ENCODE measurements around the gene ARHGEF19. TPM values are rescaled to one million over a fixed set of nuclear protein-coding genes. Genes with fewer than 3 reads are reported as not detected.
A peak's percentile ranks its signal among the peaks of the same experiment; 100 is the strongest.

ARHGEF19 gene
- total and polyA plus RNA-seq, 2 of the 13 experiments (the other 11 are each of a cell fraction or from before 2014, with no cell fraction given) = 1.7 to 1.8 TPM

DNA sequence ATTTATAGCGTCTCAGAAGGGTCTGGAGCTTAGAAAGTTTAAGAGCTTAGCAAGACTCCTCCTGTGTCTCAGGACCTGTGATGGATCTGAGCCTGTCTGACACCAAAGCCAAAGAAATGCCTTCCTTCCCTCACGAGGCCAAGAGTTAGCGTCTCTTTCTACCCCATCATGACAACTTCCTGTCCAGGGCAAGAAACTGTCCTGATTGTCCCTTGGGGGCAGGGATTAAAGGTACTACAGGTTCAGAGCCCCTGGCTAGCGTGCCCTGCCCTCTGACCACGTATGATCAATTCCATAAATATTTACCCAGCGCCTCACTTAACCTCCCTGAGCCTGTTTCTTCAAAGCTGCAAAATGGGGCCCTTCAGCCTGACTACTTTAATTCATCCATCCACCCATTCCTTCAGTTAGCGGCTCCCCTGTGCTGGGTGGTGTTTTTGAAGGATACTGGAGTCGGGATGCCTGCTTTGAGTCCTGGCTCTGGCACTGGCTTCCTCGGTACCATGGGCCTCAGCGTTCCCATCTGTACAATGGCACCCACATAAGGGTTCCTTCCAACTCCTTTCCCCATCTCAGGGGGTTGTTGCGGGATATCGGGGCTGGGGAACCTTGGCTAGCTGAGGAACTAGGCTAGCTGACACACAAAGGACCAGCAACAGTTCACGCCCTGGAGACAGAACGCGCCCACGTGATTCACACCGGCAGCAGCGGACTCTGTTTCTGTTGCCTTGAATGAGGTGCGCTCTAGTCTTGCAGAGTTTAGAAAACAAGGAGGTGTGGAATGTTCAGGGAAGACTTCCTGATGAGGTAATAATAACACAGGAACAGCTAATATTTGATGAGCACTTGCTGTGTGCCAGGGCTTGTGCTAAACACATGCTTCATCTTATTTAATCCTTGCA lies 33.6 kb downstream of the ARHGEF19 start (continued):
- TF ChIP-seq, protein P1, sequence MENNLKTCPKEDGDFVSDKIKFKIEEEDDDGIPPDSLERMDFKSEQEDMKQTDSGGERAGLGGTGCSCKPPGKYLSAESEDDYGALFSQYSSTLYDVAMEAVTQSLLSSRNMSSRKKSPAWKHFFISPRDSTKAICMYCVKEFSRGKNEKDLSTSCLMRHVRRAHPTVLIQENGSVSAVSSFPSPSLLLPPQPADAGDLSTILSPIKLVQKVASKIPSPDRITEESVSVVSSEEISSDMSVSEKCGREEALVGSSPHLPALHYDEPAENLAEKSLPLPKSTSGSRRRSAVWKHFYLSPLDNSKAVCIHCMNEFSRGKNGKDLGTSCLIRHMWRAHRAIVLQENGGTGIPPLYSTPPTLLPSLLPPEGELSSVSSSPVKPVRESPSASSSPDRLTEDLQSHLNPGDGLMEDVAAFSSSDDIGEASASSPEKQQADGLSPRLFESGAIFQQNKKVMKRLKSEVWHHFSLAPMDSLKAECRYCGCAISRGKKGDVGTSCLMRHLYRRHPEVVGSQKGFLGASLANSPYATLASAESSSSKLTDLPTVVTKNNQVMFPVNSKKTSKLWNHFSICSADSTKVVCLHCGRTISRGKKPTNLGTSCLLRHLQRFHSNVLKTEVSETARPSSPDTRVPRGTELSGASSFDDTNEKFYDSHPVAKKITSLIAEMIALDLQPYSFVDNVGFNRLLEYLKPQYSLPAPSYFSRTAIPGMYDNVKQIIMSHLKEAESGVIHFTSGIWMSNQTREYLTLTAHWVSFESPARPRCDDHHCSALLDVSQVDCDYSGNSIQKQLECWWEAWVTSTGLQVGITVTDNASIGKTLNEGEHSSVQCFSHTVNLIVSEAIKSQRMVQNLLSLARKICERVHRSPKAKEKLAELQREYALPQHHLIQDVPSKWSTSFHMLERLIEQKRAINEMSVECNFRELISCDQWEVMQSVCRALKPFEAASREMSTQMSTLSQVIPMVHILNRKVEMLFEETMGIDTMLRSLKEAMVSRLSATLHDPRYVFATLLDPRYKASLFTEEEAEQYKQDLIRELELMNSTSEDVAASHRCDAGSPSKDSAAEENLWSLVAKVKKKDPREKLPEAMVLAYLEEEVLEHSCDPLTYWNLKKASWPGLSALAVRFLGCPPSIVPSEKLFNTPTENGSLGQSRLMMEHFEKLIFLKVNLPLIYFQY (CRISPR knock-in tag; IDR thresholded peaks at IDR 0.05; ENCODE audit: borderline replicate concordance) = no peak; the same call in 1 of the 2 replicates
- TF ChIP-seq FOXP1 (IDR thresholded peaks at IDR 0.05) = no peak
- TF ChIP-seq FOXP1 (CRISPR knock-in tag; IDR thresholded peaks at IDR 0.05) = peak; percentile 79
- TF ChIP-seq ZNF382 (CRISPR knock-in tag; IDR thresholded peaks at IDR 0.05; ENCODE audit: borderline replicate concordance) = no peak
- no peak for TF ChIP-seq ZKSCAN5 (CRISPR knock-in tag; IDR thresholded peaks at IDR 0.05)
- TF ChIP-seq TEAD2 (CRISPR knock-in tag; IDR thresholded peaks at IDR 0.05) = no peak
- TF ChIP-seq ZNF577 (CRISPR knock-in tag; IDR thresholded peaks at IDR 0.05; ENCODE audit: borderline replicate concordance, low read depth) = no peak
- peak; percentile 46; the same call in 1 of the 2 replicates for TF ChIP-seq DNMT3B (CRISPR knock-in tag; conservative IDR thresholded peaks at IDR 0.05)
- no peak for TF ChIP-seq NAIF1 (CRISPR knock-in tag; IDR thresholded peaks at IDR 0.05; ENCODE audit: borderline replicate concordance)
- TF ChIP-seq POLR2AphosphoS5 (IDR thresholded peaks at IDR 0.05; ENCODE audit: low read depth, low read length) = peak; percentile 65
- TF ChIP-seq CREM (IDR thresholded peaks at IDR 0.05) = peak; percentile 69; the same call in 1 of the 2 replicates
- TF ChIP-seq CREM (CRISPR knock-in tag; IDR thresholded peaks at IDR 0.05) = no peak
- TF ChIP-seq ZNF124 (CRISPR knock-in tag; IDR thresholded peaks at IDR 0.05) = peak; percentile 47; the same call in 1 of the 2 replicates
- TF ChIP-seq ZNF607 (CRISPR knock-in tag; IDR thresholded peaks at IDR 0.05; ENCODE audit: borderline replicate concordance) = no peak
- TF ChIP-seq JUNB (CRISPR knock-in tag; IDR thresholded peaks at IDR 0.05; ENCODE audit: borderline replicate concordance) = no peak; the same call in 1 of the 2 replicates
- no peak for TF ChIP-seq ZFP1 (CRISPR knock-in tag; IDR thresholded peaks at IDR 0.05)
- peak; percentile 66 for TF ChIP-seq MIXL1 (CRISPR knock-in tag; IDR thresholded peaks at IDR 0.05)
- TF ChIP-seq, protein P2, sequence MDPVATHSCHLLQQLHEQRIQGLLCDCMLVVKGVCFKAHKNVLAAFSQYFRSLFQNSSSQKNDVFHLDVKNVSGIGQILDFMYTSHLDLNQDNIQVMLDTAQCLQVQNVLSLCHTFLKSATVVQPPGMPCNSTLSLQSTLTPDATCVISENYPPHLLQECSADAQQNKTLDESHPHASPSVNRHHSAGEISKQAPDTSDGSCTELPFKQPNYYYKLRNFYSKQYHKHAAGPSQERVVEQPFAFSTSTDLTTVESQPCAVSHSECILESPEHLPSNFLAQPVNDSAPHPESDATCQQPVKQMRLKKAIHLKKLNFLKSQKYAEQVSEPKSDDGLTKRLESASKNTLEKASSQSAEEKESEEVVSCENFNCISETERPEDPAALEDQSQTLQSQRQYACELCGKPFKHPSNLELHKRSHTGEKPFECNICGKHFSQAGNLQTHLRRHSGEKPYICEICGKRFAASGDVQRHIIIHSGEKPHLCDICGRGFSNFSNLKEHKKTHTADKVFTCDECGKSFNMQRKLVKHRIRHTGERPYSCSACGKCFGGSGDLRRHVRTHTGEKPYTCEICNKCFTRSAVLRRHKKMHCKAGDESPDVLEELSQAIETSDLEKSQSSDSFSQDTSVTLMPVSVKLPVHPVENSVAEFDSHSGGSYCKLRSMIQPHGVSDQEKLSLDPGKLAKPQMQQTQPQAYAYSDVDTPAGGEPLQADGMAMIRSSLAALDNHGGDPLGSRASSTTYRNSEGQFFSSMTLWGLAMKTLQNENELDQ (CRISPR knock-in tag; IDR thresholded peaks at IDR 0.05; ENCODE audit: borderline replicate concordance) = no peak
- TF ChIP-seq ZNF761 (CRISPR knock-in tag; conservative IDR thresholded peaks at IDR 0.05) = peak; percentile 75; the same call in 1 of the 2 replicates
- TF ChIP-seq, protein P3, sequence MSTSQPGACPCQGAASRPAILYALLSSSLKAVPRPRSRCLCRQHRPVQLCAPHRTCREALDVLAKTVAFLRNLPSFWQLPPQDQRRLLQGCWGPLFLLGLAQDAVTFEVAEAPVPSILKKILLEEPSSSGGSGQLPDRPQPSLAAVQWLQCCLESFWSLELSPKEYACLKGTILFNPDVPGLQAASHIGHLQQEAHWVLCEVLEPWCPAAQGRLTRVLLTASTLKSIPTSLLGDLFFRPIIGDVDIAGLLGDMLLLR (CRISPR knock-in tag; IDR thresholded peaks at IDR 0.05) = 0 out of 2 replicates have a peak, but pooled peaks have one; percentile 22
- no peak for TF ChIP-seq ATAD3A (CRISPR knock-in tag; IDR thresholded peaks at IDR 0.05)
- no peak for TF ChIP-seq RAD51 (IDR thresholded peaks at IDR 0.05; ENCODE audit: borderline replicate concordance)
- TF ChIP-seq, protein P4, sequence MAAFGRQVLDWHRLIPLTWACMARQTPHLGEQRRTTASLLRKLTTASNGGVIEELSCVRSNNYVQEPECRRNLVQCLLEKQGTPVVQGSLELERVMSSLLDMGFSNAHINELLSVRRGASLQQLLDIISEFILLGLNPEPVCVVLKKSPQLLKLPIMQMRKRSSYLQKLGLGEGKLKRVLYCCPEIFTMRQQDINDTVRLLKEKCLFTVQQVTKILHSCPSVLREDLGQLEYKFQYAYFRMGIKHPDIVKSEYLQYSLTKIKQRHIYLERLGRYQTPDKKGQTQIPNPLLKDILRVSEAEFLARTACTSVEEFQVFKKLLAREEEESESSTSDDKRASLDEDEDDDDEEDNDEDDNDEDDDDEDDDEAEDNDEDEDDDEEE (CRISPR knock-in tag; IDR thresholded peaks at IDR 0.05) = 0 out of 2 replicates have a peak, but pooled peaks have one; percentile 46
- TF ChIP-seq IKZF1 (IDR thresholded peaks at IDR 0.05) = no peak

Measured in HepG2 (cell line).